ENCODE measurements around the gene USP12. TPM values are rescaled to one million over a fixed set of nuclear protein-coding genes. Genes with fewer than 3 reads are reported as not detected.

The USP12 gene
- total RNA-seq, 4 donors from 2014 or later: 26.2 to 39.0 (median 28.9) TPM

GRCh38 chr13:27037171-27037570 is 134.4 kb downstream of the USP12 start:
- TF ChIP-seq, protein P1, sequence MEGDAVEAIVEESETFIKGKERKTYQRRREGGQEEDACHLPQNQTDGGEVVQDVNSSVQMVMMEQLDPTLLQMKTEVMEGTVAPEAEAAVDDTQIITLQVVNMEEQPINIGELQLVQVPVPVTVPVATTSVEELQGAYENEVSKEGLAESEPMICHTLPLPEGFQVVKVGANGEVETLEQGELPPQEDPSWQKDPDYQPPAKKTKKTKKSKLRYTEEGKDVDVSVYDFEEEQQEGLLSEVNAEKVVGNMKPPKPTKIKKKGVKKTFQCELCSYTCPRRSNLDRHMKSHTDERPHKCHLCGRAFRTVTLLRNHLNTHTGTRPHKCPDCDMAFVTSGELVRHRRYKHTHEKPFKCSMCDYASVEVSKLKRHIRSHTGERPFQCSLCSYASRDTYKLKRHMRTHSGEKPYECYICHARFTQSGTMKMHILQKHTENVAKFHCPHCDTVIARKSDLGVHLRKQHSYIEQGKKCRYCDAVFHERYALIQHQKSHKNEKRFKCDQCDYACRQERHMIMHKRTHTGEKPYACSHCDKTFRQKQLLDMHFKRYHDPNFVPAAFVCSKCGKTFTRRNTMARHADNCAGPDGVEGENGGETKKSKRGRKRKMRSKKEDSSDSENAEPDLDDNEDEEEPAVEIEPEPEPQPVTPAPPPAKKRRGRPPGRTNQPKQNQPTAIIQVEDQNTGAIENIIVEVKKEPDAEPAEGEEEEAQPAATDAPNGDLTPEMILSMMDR (IDR thresholded peaks at IDR 0.05; ENCODE audit: low read depth): no peak

- TF ChIP-seq, protein P1 (IDR thresholded peaks at IDR 0.05; ENCODE audit: low read depth): no peak
Observed at GRCh38 chr13:27036236-27036981, 135.2 kb downstream of the USP12 start.

GRCh38 chr13:27035892-27036235 is 135.7 kb downstream of the USP12 start:
- TF ChIP-seq, protein P1 (IDR thresholded peaks at IDR 0.05; ENCODE audit: low read depth): no peak

DNA sequence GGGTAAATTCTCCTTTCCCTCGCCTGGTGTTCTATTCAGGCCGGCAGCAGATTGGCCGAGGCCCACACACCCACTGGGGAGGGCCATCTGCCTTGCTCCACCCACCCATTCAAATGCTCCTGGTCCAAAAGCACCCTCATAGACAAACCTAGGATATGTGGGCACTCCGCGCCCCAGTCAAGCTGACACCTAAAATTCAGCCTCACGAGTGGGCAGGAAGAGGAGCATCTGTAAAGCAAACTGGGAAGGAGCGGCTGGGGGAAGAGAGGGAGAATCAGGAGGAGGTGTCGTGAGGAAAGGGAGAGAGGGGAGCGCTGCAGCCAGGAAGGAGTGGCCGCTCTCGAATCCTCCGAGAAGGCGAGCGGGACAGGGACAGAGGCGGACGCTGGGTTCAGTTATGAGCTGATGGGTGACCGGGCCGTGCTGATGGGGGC is 136.9 kb downstream of the USP12 start:
- TF ChIP-seq, protein P1 (IDR thresholded peaks at IDR 0.05; ENCODE audit: low read depth): no peak

DNA sequence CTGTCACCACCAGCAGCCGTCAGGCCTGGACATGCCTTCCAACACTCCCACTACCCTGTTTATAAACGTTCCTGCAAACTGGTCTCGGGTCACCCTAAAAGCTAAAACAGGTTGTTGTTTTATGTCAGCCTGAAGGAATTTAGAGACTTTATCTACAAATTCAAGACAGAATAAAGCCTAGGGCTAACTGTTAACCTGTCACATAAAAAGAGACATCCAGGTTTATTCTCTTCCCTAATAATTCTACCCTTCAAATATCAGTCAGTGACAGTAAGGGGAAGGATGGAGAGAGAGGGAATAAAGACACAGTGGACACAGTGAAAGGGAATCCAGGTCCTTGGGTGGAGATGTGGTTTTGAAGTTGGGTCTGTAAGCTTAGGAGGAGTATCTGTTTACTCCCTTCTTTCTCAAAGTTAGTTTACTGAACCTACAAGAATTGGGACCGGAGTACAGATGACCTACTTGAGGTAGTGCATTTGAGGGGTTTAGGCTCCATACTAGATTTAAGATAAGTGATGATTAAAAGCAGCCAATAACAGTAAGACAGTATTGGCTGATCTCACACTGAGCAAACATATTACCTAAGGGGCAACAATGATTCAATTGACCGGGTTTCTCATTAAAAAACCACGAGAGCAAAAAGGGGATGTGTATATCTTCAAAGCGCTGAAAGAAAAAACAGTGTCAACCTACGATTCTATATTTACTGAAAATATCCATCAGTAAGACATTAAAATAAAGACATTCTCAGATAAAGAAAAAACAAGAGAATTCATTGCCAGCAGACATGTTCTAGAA is 142.7 kb downstream of the USP12 start:
- TF ChIP-seq, protein P1 (IDR thresholded peaks at IDR 0.05; ENCODE audit: low read depth): no peak

DNA sequence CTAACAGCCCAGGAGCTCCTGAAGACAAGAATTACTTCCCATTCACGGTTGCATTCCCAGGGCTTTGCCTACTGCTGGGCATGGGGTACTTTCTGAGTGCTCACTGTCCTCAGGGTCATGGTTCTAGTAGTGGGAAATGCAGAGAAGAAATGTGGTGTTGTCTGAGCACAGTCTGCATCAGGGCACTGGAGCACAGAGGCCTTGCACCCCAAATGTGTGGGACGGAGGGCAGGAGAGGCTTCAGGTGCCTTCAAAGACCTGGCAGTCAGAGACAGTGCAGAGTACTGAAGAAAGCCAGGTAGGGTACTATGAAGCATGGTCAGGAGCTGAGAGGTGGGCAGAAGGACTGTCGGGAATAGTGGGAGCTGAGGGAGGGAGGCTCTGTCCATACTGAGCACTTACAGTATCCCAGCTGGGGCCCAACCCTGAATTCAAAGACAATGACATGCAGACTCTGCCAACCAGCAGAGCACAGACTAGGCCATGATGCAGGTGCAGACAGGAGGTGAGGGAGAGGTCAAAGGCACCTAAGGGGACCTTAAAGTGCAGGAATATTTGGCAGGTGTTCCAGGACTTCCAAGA is 144.4 kb downstream of the USP12 start:
- TF ChIP-seq, protein P1 (IDR thresholded peaks at IDR 0.05; ENCODE audit: low read depth): no peak

DNA sequence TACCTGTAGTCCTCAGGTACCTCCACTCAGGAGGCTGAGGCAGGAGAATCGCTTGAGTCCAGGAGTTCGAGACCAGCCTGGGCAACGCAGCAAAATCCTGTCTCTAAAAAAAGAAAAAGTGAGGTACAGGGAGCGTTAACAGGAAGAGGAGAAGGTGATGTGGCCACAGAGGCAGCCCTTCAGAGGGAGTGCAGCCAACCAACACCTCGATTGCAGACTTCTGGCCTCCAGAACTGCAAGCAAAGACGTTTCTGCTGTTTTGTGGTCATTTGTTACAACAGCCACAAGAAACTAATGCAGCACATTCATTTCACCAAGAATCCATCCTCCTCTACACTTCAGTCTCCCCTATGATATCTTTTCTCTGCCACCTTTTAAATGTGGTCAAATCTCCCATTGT is 145.2 kb downstream of the USP12 start:
- TF ChIP-seq, protein P1 (IDR thresholded peaks at IDR 0.05; ENCODE audit: low read depth): no peak
